Measurements from ENCODE around the gene EYS.

- TF ChIP-seq GABPA (IDR thresholded peaks at IDR 0.05; ENCODE audit: low read depth) = no peak
- no peak for TF ChIP-seq TAF1 (IDR thresholded peaks at IDR 0.05; ENCODE audit: borderline replicate concordance, low read depth, low read length)
- no peak for TF ChIP-seq REST (IDR thresholded peaks at IDR 0.05; ENCODE audit: low read depth, low read length)
- no peak for TF ChIP-seq EZH2phosphoT487 (IDR thresholded peaks at IDR 0.05; ENCODE audit: borderline replicate concordance, low read depth)
- TF ChIP-seq RCOR1 (IDR thresholded peaks at IDR 0.05; ENCODE audit: low read length) = no peak
- no peak for TF ChIP-seq CTCF (IDR thresholded peaks at IDR 0.05)
- no peak for TF ChIP-seq EP300 (IDR thresholded peaks at IDR 0.05; ENCODE audit: borderline replicate concordance in 1 of 2, low read depth in 1 of 2, low read length in 1 of 2)
- no peak for TF ChIP-seq TCF12 (IDR thresholded peaks at IDR 0.05)
- TF ChIP-seq ZBTB33 (IDR thresholded peaks at IDR 0.05; ENCODE audit: borderline replicate concordance, low read depth) = no peak
These were observed 1623.8 kb downstream of the EYS start for GRCh38 chr6:64083261-64083660.

All from SK-N-SH (cell line).